HepG2 (cell line): ENCODE data around the gene FAM3D. TPM values are rescaled to one million over a fixed set of nuclear protein-coding genes. Genes with fewer than 3 reads are reported as not detected.

ENCODE experiments used
- ATAC-seq: fragments of 200-7000 bp; cut with Tn5 transposase; 3 replicates; pipeline ENCODE4 v1.9.1; 2020; ENCODE audit warnings: mild to moderate bottlenecking, moderate library complexity
- BruUV-seq: library from RNA; stranded (reverse); fragments of 400-500 nt; replicated peaks from 2 replicates; lab custom pipeline; 2021; lab: Mats Ljungman, UMichigan
- CTCF ChIA-PET: fragments of 300-600 bp; formaldehyde crosslinking; extraction: SDS; loops from one replicate; lab custom pipeline; 2021; ENCODE audit warnings: low total read pairs, inconsistent platforms, low intra/inter-chr PET ratio; lab: Yijun Ruan, JAX
- POLR2A ChIA-PET: fragments of 350-600 bp; sonication (Branson Sonifier 250); formaldehyde crosslinking; loops from one replicate; lab custom pipeline; 2020; ENCODE audit warnings: antibody characterized with exemption, inconsistent platforms; lab: Yijun Ruan, JAX
- DNase-seq: peaks from one replicate; pipeline ENCODE4 v3.0.0-alpha.2; 2015; ENCODE audit warnings: low spot score
- FAIRE-seq: peaks from 3 replicates; lab custom pipeline; 2011; peaks lifted over from hg19 to GRCh38; lab: Jason Lieb, UNC
- H2AFZ ChIP-seq: one replicate; pipeline ENCODE4 v1.6.1; 2011; ENCODE audit warnings: low read length, inconsistent platforms
- H3K27ac ChIP-seq: fragments of 300-600 bp; 3 replicates; pipeline ENCODE4 v1.8.0; 2011; ENCODE audit warnings: mixed run types, mild to moderate bottlenecking, mixed read lengths, low read length, inconsistent platforms; ENCODE audit not compliant: insufficient read depth; ENCODE audit errors: extremely low read length
- H3K27me3 ChIP-seq, 2 experiments: fragments of 200-600 bp in 1 of 2; 2 replicates in 1 of 2; 3 replicates in 1 of 2; pipeline versions ENCODE4 v1.6.0 to v1.8.0; 2011; ENCODE audit warnings: low read length in 2 of 2, mild to moderate bottlenecking in 2 of 2, moderate library complexity in 2 of 2, inconsistent platforms in 1 of 2; ENCODE audit not compliant: insufficient read depth in 2 of 2, control insufficient read depth in 1 of 2
- H3K36me3 ChIP-seq, 2 experiments: fragments of 200-600 bp in 1 of 2; replicated peaks in 1 of 2; 2 replicates in 1 of 2; 3 replicates in 1 of 2; pipeline versions ENCODE4 v1.5.1 to v1.8.0; 2011; ENCODE audit warnings: low read length in 2 of 2, inconsistent platforms in 1 of 2; ENCODE audit not compliant: insufficient read depth in 2 of 2, control insufficient read depth in 1 of 2
- H3K4me1 ChIP-seq: 2 replicates; pipeline ENCODE4 v1.5.1; 2012; ENCODE audit warnings: low read length, inconsistent platforms; ENCODE audit not compliant: insufficient read depth
- H3K4me2 ChIP-seq: 2 replicates; pipeline ENCODE4 v1.6.0; 2011; ENCODE audit warnings: low read depth, low read length, inconsistent platforms
- H3K4me3 ChIP-seq, 3 experiments: fragments of 200-600 bp in 1 of 3; sonication (generic), shearing (Covaris generic) in 1 of 3; replicated peaks in 1 of 3; 2 replicates each; pipeline ENCODE4 v1.5.1; 2011 to 2016; ENCODE audit warnings: low read length in 3 of 3, inconsistent platforms in 2 of 3, low read depth in 2 of 3, mild to moderate bottlenecking in 2 of 3, control low read depth in 1 of 3, mixed read lengths in 1 of 3; ENCODE audit not compliant: insufficient read depth in 1 of 3
- H3K79me2 ChIP-seq: one replicate; pipeline ENCODE4 v1.6.1; 2011; ENCODE audit warnings: low read length, inconsistent platforms; ENCODE audit not compliant: insufficient read depth
- H3K9ac ChIP-seq: 2 replicates; pipeline ENCODE4 v1.6.0; 2011; ENCODE audit warnings: mild to moderate bottlenecking, low read depth, low read length, inconsistent platforms; ENCODE audit not compliant: insufficient read depth
- H3K9me3 ChIP-seq: 2 replicates; pipeline ENCODE4 v1.5.1; 2012; ENCODE audit warnings: mild to moderate bottlenecking, low read length
- H4K20me1 ChIP-seq: 2 replicates; pipeline ENCODE4 v1.6.0; 2011; ENCODE audit warnings: inconsistent platforms, mild to moderate bottlenecking, low read length, moderate library complexity; ENCODE audit not compliant: insufficient read depth
- CEBPZ ChIP-seq: IDR thresholded peaks from 2 replicates; pipeline ENCODE4 v1.6.1; 2012; ENCODE audit warnings: low read length, improper control_type of control experiment
- FOXA1 ChIP-seq, 2 experiments: fragments of 450-650 bp in 1 of 2; sonication (generic) in 1 of 2; formaldehyde crosslinking in 1 of 2; IDR thresholded peaks; 2 replicates each; pipeline versions ENCODE4 v1.4.0 to v1.6.1; 2016 to 2020; ENCODE audit warnings: missing genetic modification reagents in 1 of 2
- HIC2 ChIP-seq: sonication (generic); formaldehyde crosslinking; IDR thresholded peaks from 2 replicates; pipeline ENCODE4 v1.9.0; 2022; ENCODE audit warnings: low read depth, missing genetic modification reagents
- HNF4A ChIP-seq: sonication (generic); formaldehyde crosslinking; IDR thresholded peaks from 2 replicates; pipeline ENCODE4 v1.4.0; 2020; ENCODE audit warnings: missing genetic modification reagents
- KDM4B ChIP-seq: sonication (generic); formaldehyde crosslinking; IDR thresholded peaks from 2 replicates; pipeline ENCODE4 v1.4.0; 2020; ENCODE audit warnings: missing genetic modification reagents
- KLF11 ChIP-seq: IDR thresholded peaks from 2 replicates; pipeline ENCODE4 v1.6.1; 2016; ENCODE audit warnings: missing compliant biosample characterization
- PAWR ChIP-seq: sonication (generic); formaldehyde crosslinking; IDR thresholded peaks from 2 replicates; pipeline ENCODE4 v1.4.0; 2020; ENCODE audit warnings: missing genetic modification reagents, mild to moderate bottlenecking, borderline replicate concordance
- PITX1 ChIP-seq: sonication (generic); formaldehyde crosslinking; IDR thresholded peaks from 2 replicates; pipeline ENCODE4 v1.5.1; 2020; ENCODE audit warnings: mild to moderate bottlenecking, missing genetic modification reagents
- RORA ChIP-seq: sonication (generic); formaldehyde crosslinking; IDR thresholded peaks from 2 replicates; pipeline ENCODE4 v1.5.0; 2020; ENCODE audit warnings: mild to moderate bottlenecking, missing genetic modification reagents, moderate library complexity
- SMARCC2 ChIP-seq: fragments of 450-650 bp; IDR thresholded peaks from 2 replicates; pipeline ENCODE4 v1.6.1; 2017; ENCODE audit warnings: antibody characterized with exemption, mild to moderate bottlenecking
- ZFP91 ChIP-seq: sonication (generic); formaldehyde crosslinking; IDR thresholded peaks from 2 replicates; pipeline ENCODE4 v1.9.0; 2022; ENCODE audit warnings: missing genetic modification reagents, mild to moderate bottlenecking, borderline replicate concordance
- ZKSCAN1 ChIP-seq: fragments of 150-350 bp; IDR thresholded peaks from 2 replicates; pipeline ENCODE4 v1.6.1; 2014; ENCODE audit warnings: low read length
- ZNF670 ChIP-seq: sonication (generic); formaldehyde crosslinking; IDR thresholded peaks from 2 replicates; pipeline ENCODE4 v1.8.0; 2022; ENCODE audit warnings: mild to moderate bottlenecking, missing genetic modification reagents, borderline replicate concordance
- WGBS: methylation state at CpG from one replicate; pipeline ENCODE4 v1.1.6; 2017; ENCODE audit warnings: low lambda C conversion rate; 5-methylcytosine and 5-hydroxymethylcytosine counted together
- in situ Hi-C: cut with HindIII; loops from 2 replicates; pipeline ENCODE4 v1.10.0; 2017; ENCODE audit warnings: low pct_unique_long_range_greater_than_20kb; ENCODE audit not compliant: extremely low pct_ligation_motif_present
- intact Hi-C: fragments of 100-400 bp; cut with micrococcal nuclease; formaldehyde crosslinking; loops from one replicate; pipeline ENCODE4 v1.10.0; 2022; ENCODE audit not compliant: unreplicated experiment
- polyA plus RNA-seq, 8 experiments: library from polyadenylated mRNA; depleted of rRNA in 3 of 8; stranded (reverse) in 7 of 8; unstranded in 1 of 8; fragments of >200 nt; fragmentation: Illumina TruSeq in 4 of 8; extraction: Trizol in 4 of 8; gene quantifications; 2 replicates each; pipeline versions ENCODE4 v1.2.1 to v1.2.3, GENCODE V29; 2011 to 2016; ENCODE audit warnings: low read depth in 4 of 8, missing spikeins in 1 of 8, mixed read lengths in 1 of 8; ENCODE audit not compliant: insufficient read depth in 1 of 8
- total RNA-seq, 5 experiments: library from RNA; depleted of rRNA; stranded (reverse); fragments of >200 nt; fragmentation: Illumina TruSeq; extraction: Trizol; gene quantifications; 2 replicates each; pipeline ENCODE4 v1.2.3, GENCODE V29; 2016; ENCODE audit warnings: low read depth in 1 of 5
- TF ChIP-seq, protein P1 (sequence below): sonication (generic); formaldehyde crosslinking; IDR thresholded peaks from 2 replicates; pipeline ENCODE4 v1.5.0; 2020; ENCODE audit warnings: missing genetic modification reagents

Gene FAM3D
- total and polyA plus RNA-seq, 2 of the 13 experiments (the other 11 are each of a cell fraction or from before 2014, with no cell fraction given), result not detected

DNA sequence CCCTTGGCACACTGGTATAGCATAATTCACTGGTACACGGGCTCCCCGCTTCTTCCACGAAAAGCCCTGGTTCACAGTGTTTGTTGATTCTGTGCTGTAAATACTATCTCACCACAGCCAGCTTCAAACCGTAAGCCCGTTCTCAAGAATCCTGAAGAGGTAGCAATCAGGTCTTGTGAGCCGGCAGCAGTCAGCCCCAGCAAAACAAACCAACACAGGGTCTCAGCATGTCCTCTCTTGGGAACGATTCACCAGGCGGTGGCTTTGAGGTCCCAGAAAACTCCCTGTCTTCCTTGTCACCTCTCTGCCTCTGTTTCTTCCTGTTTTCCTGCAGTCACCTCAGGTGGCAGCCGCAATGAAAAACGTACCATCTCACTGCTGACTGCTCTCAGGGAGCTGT is 19.1 kb upstream of the FAM3D start (continued):
- TF ChIP-seq CEBPZ (no peak), ZFP91 (CRISPR knock-in tag) (no peak), FOXA1 (IDR thresholded peaks at IDR 0.05) (no peak), FOXA1 (CRISPR knock-in tag; IDR thresholded peaks at IDR 0.05) (no peak), HIC2 (CRISPR knock-in tag) (no peak)

GRCh38 chr3:58683466-58683865 is 16.9 kb upstream of the FAM3D start:
- no peak overlapping the region for H3K9ac ChIP-seq
- no peaks in the 10 kb centered on the region for H4K20me1 ChIP-seq
- peaks cover 0 to 27% of the 10 kb centered on the region in 2 experiments; a peak in 2 of 5 replicates for H3K27me3 ChIP-seq
- BruUV-seq, result no TSS peak
- H3K27ac ChIP-seq, result no peak overlapping the region
- intact Hi-C loops, result no loop called here
- H3K4me1 ChIP-seq, result no peaks in the 10 kb centered on the region
- POLR2A ChIA-PET, result no interaction called here
- no peak overlapping the region for H3K4me2 ChIP-seq
- CTCF ChIA-PET, result no interaction called here
- in situ Hi-C loops, result no loop called here
- no peak for ATAC-seq
- H3K36me3 ChIP-seq, result no peaks in the 10 kb centered on the region
- H2AFZ ChIP-seq, result no peak overlapping the region
- WGBS, result 17% methylated on average over 3 of the region's 4 CpGs
- H3K9me3 ChIP-seq, result no peaks in the 10 kb centered on the region
- H3K4me3 ChIP-seq, result no peak overlapping the region
- H3K79me2 ChIP-seq, result no peaks in the 10 kb centered on the region
- no peak for FAIRE-seq
- DNase-seq, result no peak
- TF ChIP-seq PITX1 (CRISPR knock-in tag), result no peak
- no peak for TF ChIP-seq RORA
- no peak for TF ChIP-seq KDM4B
- TF ChIP-seq ZNF670 (CRISPR knock-in tag), result no peak
- TF ChIP-seq HNF4A (CRISPR knock-in tag), result no peak
- TF ChIP-seq, protein P1, sequence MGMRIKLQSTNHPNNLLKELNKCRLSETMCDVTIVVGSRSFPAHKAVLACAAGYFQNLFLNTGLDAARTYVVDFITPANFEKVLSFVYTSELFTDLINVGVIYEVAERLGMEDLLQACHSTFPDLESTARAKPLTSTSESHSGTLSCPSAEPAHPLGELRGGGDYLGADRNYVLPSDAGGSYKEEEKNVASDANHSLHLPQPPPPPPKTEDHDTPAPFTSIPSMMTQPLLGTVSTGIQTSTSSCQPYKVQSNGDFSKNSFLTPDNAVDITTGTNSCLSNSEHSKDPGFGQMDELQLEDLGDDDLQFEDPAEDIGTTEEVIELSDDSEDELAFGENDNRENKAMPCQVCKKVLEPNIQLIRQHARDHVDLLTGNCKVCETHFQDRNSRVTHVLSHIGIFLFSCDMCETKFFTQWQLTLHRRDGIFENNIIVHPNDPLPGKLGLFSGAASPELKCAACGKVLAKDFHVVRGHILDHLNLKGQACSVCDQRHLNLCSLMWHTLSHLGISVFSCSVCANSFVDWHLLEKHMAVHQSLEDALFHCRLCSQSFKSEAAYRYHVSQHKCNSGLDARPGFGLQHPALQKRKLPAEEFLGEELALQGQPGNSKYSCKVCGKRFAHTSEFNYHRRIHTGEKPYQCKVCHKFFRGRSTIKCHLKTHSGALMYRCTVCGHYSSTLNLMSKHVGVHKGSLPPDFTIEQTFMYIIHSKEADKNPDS, result no peak
- TF ChIP-seq SMARCC2, result no peak
- TF ChIP-seq KLF11 (CRISPR knock-in tag), result no peak
- no peak for TF ChIP-seq PAWR (CRISPR knock-in tag)
- no peak for TF ChIP-seq ZKSCAN1
